WTC11 (cell line): Measurements from ENCODE around the gene PDK1. TPM values are rescaled to one million over a fixed set of nuclear protein-coding genes. Genes with fewer than 3 reads are reported as not detected.

Source experiments
- ATAC-seq: fragments of 200-7000 bp; cut with Tn5 transposase; 2 replicates; pipeline ENCODE4 v1.10.0; 2021; ENCODE audit warnings: mild to moderate bottlenecking, moderate library complexity
- CTCF ChIA-PET: fragments of 300-600 bp; sonication (Branson Sonifier 250); formaldehyde crosslinking; loops from one replicate; lab custom pipeline; 2021; ENCODE audit warnings: antibody characterized with exemption; lab: Charles Lee
- POLR2A ChIA-PET: fragments of 350-600 bp; sonication (Branson Sonifier 250); formaldehyde crosslinking; loops from one replicate; lab custom pipeline; 2021; ENCODE audit warnings: antibody characterized with exemption; lab: Charles Lee
- DNase-seq: peaks from one replicate; pipeline ENCODE4 v3.0.0; 2021; ENCODE audit warnings: low spot score
- H3K27ac Mint-ChIP-seq: 2 replicates; pipeline ENCODE4 v1.8.0; 2021; ENCODE audit warnings: mixed read lengths
- H3K27me3 Mint-ChIP-seq: 2 replicates; pipeline ENCODE4 v1.8.0; 2021; ENCODE audit warnings: low read depth, mild to moderate bottlenecking, moderate library complexity, mixed read lengths
- H3K36me3 Mint-ChIP-seq: 2 replicates; pipeline ENCODE4 v1.8.0; 2021; ENCODE audit warnings: mixed read lengths
- H3K4me1 Mint-ChIP-seq: 2 replicates; pipeline ENCODE4 v1.8.0; 2022; ENCODE audit warnings: mixed read lengths
- H3K4me3 Mint-ChIP-seq: 2 replicates; pipeline ENCODE4 v1.8.0; 2021; ENCODE audit warnings: mild to moderate bottlenecking, moderate library complexity, mixed read lengths
- H3K9me3 Mint-ChIP-seq: 2 replicates; pipeline ENCODE4 v1.8.0; 2021; ENCODE audit warnings: mixed read lengths
- AFF4 ChIP-seq: sonication (generic); formaldehyde crosslinking; IDR thresholded peaks from 2 replicates; pipeline ENCODE4 v1.8.1; 2023; ENCODE audit warnings: mild to moderate bottlenecking, missing genetic modification reagents, borderline replicate concordance
- CBFB ChIP-seq: sonication (generic); formaldehyde crosslinking; IDR thresholded peaks from 2 replicates; pipeline ENCODE4 v1.8.1; 2022; ENCODE audit warnings: mild to moderate bottlenecking, low read depth, missing genetic modification reagents
- CREM ChIP-seq: sonication (generic); formaldehyde crosslinking; IDR thresholded peaks from 2 replicates; pipeline ENCODE4 v1.8.1; 2022; ENCODE audit warnings: mild to moderate bottlenecking, missing genetic modification reagents, moderate library complexity
- E2F5 ChIP-seq: sonication (generic); formaldehyde crosslinking; IDR thresholded peaks from 2 replicates; pipeline ENCODE4 v1.8.1; 2022; ENCODE audit warnings: mild to moderate bottlenecking, moderate library complexity, missing genetic modification reagents
- ELF4 ChIP-seq: sonication (generic); formaldehyde crosslinking; IDR thresholded peaks from 2 replicates; pipeline ENCODE4 v1.8.1; 2022; ENCODE audit warnings: low read depth, mild to moderate bottlenecking, moderate library complexity, missing genetic modification reagents
- GABPB1 ChIP-seq: sonication (generic); formaldehyde crosslinking; IDR thresholded peaks from 2 replicates; pipeline ENCODE4 v1.8.1; 2023; ENCODE audit warnings: mild to moderate bottlenecking, missing genetic modification reagents
- HMGA2 ChIP-seq: fragments of 250-450 bp; sonication (Bioruptor Pico); IDR thresholded peaks from 2 replicates; pipeline ENCODE4 v1.4.0; 2021; ENCODE audit warnings: mild to moderate bottlenecking, moderate library complexity
- IRF1 ChIP-seq: sonication (generic); formaldehyde crosslinking; IDR thresholded peaks from 2 replicates; pipeline ENCODE4 v1.8.0; 2023; ENCODE audit warnings: missing genetic modification reagents
- KAT7 ChIP-seq: sonication (generic); formaldehyde crosslinking; IDR thresholded peaks from 2 replicates; pipeline ENCODE4 v1.8.1; 2023; ENCODE audit warnings: missing genetic modification reagents, mild to moderate bottlenecking, borderline replicate concordance
- MXD4 ChIP-seq: fragments of 250-450 bp; sonication (Bioruptor Pico); IDR thresholded peaks from 2 replicates; pipeline ENCODE4 v1.8.0; 2021; ENCODE audit warnings: mild to moderate bottlenecking, moderate library complexity, borderline replicate concordance
- MYBL2 ChIP-seq: sonication (generic); formaldehyde crosslinking; IDR thresholded peaks from 2 replicates; pipeline ENCODE4 v1.8.1; 2023; ENCODE audit warnings: mild to moderate bottlenecking, moderate library complexity, missing genetic modification reagents
- NFATC4 ChIP-seq: fragments of 250-450 bp; sonication (Bioruptor Pico); IDR thresholded peaks from 2 replicates; pipeline ENCODE4 v1.9.0; 2021; ENCODE audit warnings: mild to moderate bottlenecking
- NR1H2 ChIP-seq: sonication (generic); formaldehyde crosslinking; IDR thresholded peaks from 2 replicates; pipeline ENCODE4 v1.9.0; 2021; ENCODE audit warnings: mild to moderate bottlenecking, moderate library complexity, missing genetic modification reagents
- OVOL2 ChIP-seq: fragments of 250-450 bp; sonication (Bioruptor Pico); IDR thresholded peaks from 2 replicates; pipeline ENCODE4 v1.9.0; 2021; ENCODE audit warnings: mild to moderate bottlenecking, borderline replicate concordance
- PRRX2 ChIP-seq: fragments of 250-450 bp; sonication (Bioruptor Pico); IDR thresholded peaks from 2 replicates; pipeline ENCODE4 v1.8.0; 2021; ENCODE audit warnings: mild to moderate bottlenecking
- SMAD3 ChIP-seq: sonication (generic); formaldehyde crosslinking; IDR thresholded peaks from 2 replicates; pipeline ENCODE4 v1.8.0; 2022; ENCODE audit warnings: missing genetic modification reagents, mild to moderate bottlenecking, borderline replicate concordance
- TEAD4 ChIP-seq: sonication (generic); formaldehyde crosslinking; IDR thresholded peaks from 2 replicates; pipeline ENCODE4 v1.8.0; 2022; ENCODE audit warnings: mild to moderate bottlenecking, missing genetic modification reagents
- USF1 ChIP-seq: sonication (generic); formaldehyde crosslinking; IDR thresholded peaks from 2 replicates; pipeline ENCODE4 v1.8.0; 2022; ENCODE audit warnings: mild to moderate bottlenecking, missing genetic modification reagents
- USF2 ChIP-seq: sonication (generic); formaldehyde crosslinking; IDR thresholded peaks from 2 replicates; pipeline ENCODE4 v1.8.1; 2023; ENCODE audit warnings: mild to moderate bottlenecking, missing genetic modification reagents, moderate library complexity
- ZMAT4 ChIP-seq: fragments of 250-450 bp; sonication (Bioruptor Pico); IDR thresholded peaks from 2 replicates; pipeline ENCODE4 v1.9.0; 2021; ENCODE audit warnings: mild to moderate bottlenecking
- ZNF396 ChIP-seq: fragments of 250-450 bp; sonication (Bioruptor Pico); IDR thresholded peaks from 2 replicates; pipeline ENCODE4 v1.8.0; 2021; ENCODE audit warnings: mild to moderate bottlenecking, moderate library complexity, borderline replicate concordance
- ZNF512 ChIP-seq: sonication (generic); formaldehyde crosslinking; IDR thresholded peaks from 2 replicates; pipeline ENCODE4 v1.8.1; 2022; ENCODE audit warnings: missing genetic modification reagents, borderline replicate concordance
- ZSCAN18 ChIP-seq: fragments of 250-450 bp; sonication (Bioruptor Pico); IDR thresholded peaks from 2 replicates; pipeline ENCODE4 v2.1.2; 2022; ENCODE audit warnings: mild to moderate bottlenecking, moderate library complexity
- total RNA-seq: library from RNA; stranded (reverse); gene quantifications from 3 replicates; pipeline ENCODE4 v1.2.3, GENCODE V29; 2021

Gene PDK1
- total RNA-seq, 1 experiment from 2014 or later = 22.9 TPM

GRCh38 chr2:172518995-172519394, 36.9 kb upstream of the PDK1 start (continued):
- TF ChIP-seq E2F5 (CRISPR knock-in tag) (no peak), PRRX2 (CRISPR knock-in tag) (no peak), KAT7 (CRISPR knock-in tag) (no peak), MYBL2 (no peak)

- no peaks in the 10 kb centered on the region; the same call in 1 of the 2 replicates for H3K4me1 Mint-ChIP-seq
- H3K9me3 Mint-ChIP-seq = peaks cover 91% of the 10 kb centered on the region
- CTCF ChIA-PET = no interaction called here
- TF ChIP-seq SMAD3 (no peak), AFF4 (CRISPR knock-in tag) (no peak), MXD4 (no peak), ELF4 (CRISPR knock-in tag) (no peak), IRF1 (CRISPR knock-in tag) (no peak), ZSCAN18 (no peak), ZMAT4 (no peak), NR1H2 (CRISPR knock-in tag) (no peak), NFATC4 (CRISPR knock-in tag) (no peak), USF2 (CRISPR knock-in tag) (no peak), USF1 (no peak), HMGA2 (CRISPR knock-in tag) (no peak), GABPB1 (no peak), CBFB (CRISPR knock-in tag) (no peak), ZNF396 (no peak), PRRX2 (CRISPR knock-in tag) (no peak), CREM (no peak), ZNF512 (CRISPR knock-in tag) (no peak), TEAD4 (CRISPR knock-in tag) (no peak), OVOL2 (no peak)
- POLR2A ChIA-PET = no interaction called here
- H3K4me3 Mint-ChIP-seq = no peak overlapping the region
- no peak overlapping the region for H3K27ac Mint-ChIP-seq
- peak; percentile 18 for DNase-seq
- ATAC-seq = no peak
- peaks cover 86% of the 10 kb centered on the region for H3K36me3 Mint-ChIP-seq
- peaks cover 8% of the 10 kb centered on the region for H3K27me3 Mint-ChIP-seq
Observed at GRCh38 chr2:172525601-172526000, 30.3 kb upstream of the PDK1 start.
